ENCODE data around the gene GULP1. TPM values are rescaled to one million over a fixed set of nuclear protein-coding genes. Genes with fewer than 3 reads are reported as not detected.

GULP1 gene
- total RNA-seq, 1 experiment from 2014 or later, result 140 TPM

- Mint-ChIP-seq H3K4me3 (no peak overlapping the region), H3K4me1 (peaks cover 43 to 48% of the 10 kb centered on the region in 2 experiments), H3K27ac (peak overlapping the region in 1 of 3 experiments; percentile 92; a peak in 3 of 7 replicates), H3K27me3 (ENCODE audit: low read depth) (no peaks in the 10 kb centered on the region), H3K36me3 (ENCODE audit: insufficient read depth in 1 of 3, low read depth in 3 of 3) (peaks cover 0 to 10% (median 1%) of the 10 kb centered on the region in 3 experiments; a peak in 4 of 7 replicates), H3K9me3 (no peaks in the 10 kb centered on the region; a peak in 1 of 5 replicates)
- Histone ChIP-seq H4K8ac (replicated peaks; ENCODE audit: insufficient read length, low read depth, low read length) (no peak overlapping the region), H3K9ac (ENCODE audit: extremely low read depth, insufficient read length, low read length) (no peak overlapping the region), H4K5ac (ENCODE audit: insufficient read length, low read depth, low read length) (no peak overlapping the region), H4K91ac (ENCODE audit: insufficient read length, low read depth, low read length) (no peak overlapping the region), H2AK5ac (ENCODE audit: insufficient read length, low read length) (no peak overlapping the region), H2BK20ac (ENCODE audit: low read depth, low read length, poor library complexity, severe bottlenecking) (no peak overlapping the region), H3K4me1 (ENCODE audit: insufficient read depth, low read length) (0 out of 2 replicates have a peak, but pooled peaks cover 2% of the 10 kb centered on the region), H2BK120ac (ENCODE audit: low read depth, low read length, poor library complexity, severe bottlenecking) (no peak overlapping the region), H2BK15ac (ENCODE audit: low read depth, low read length) (no peak overlapping the region), H3K79me2 (ENCODE audit: insufficient read depth, low read length) (peaks cover 2% of the 10 kb centered on the region; the same call in 1 of the 2 replicates), H3K23ac (ENCODE audit: insufficient read length, low read depth, low read length) (no peak overlapping the region), H3K79me1 (ENCODE audit: insufficient read depth, low read depth, low read length, poor library complexity, severe bottlenecking) (no peaks in the 10 kb centered on the region), H3K14ac (ENCODE audit: insufficient read depth, low read length) (no peak overlapping the region), H3K4ac (ENCODE audit: low read depth, low read length) (no peak overlapping the region), H2AFZ (ENCODE audit: low read length) (no peak overlapping the region), H3K23me2 (ENCODE audit: insufficient read length, low read depth, low read length, poor library complexity, severe bottlenecking) (no peaks in the 10 kb centered on the region), H3K27ac (ENCODE audit: insufficient read length, low read depth, low read length) (no peak overlapping the region), H3K18ac (ENCODE audit: insufficient read length, low read depth, low read length) (no peak overlapping the region), H2BK12ac (ENCODE audit: insufficient read length, low read depth, low read length) (no peak overlapping the region), H4K20me1 (ENCODE audit: control insufficient read depth, insufficient read depth, insufficient read length) (no peaks in the 10 kb centered on the region), H3K27me3 (ENCODE audit: insufficient read depth, low read length) (no peaks in the 10 kb centered on the region), H3K4me2 (ENCODE audit: insufficient read depth, insufficient read length, low read length) (no peak overlapping the region), H3K9me3 (ENCODE audit: control insufficient read depth, low read depth, low read length) (no peaks in the 10 kb centered on the region), H2BK5ac (ENCODE audit: insufficient read length, low read length) (no peak overlapping the region), H3T11ph (ENCODE audit: low read length) (no peak overlapping the region), H3K56ac (ENCODE audit: insufficient read length, low read depth, low read length) (no peak overlapping the region)
- no CpG with 5 or more reads among the region's 3 CpGs for WGBS (ENCODE audit: extremely low coverage, insufficient read length, low lambda C conversion rate)
- TF ChIP-seq CTCF (conservative IDR thresholded peaks at IDR 0.05), result no peak
- DNase-seq, result no peak
These were observed 149.2 kb downstream of the GULP1 start for GRCh38 chr2:188440849-188441248.
